DOHH2 (cell line): ENCODE results near the gene TUBA4A.
A peak's percentile ranks its signal among the peaks of the same experiment; 100 is the strongest.

Experiments used
- H3F3A ChIP-seq: fragments of 200-600 bp; sonication (generic), shearing (Covaris generic); 2 replicates; pipeline ENCODE4 v1.6.0; 2016; ENCODE audit warnings: antibody characterized with exemption, mild to moderate bottlenecking; ENCODE audit not compliant: control insufficient read depth, insufficient read depth
- H3K27ac ChIP-seq: fragments of 200-600 bp; sonication (generic); 2 replicates; pipeline ENCODE4 v1.5.1; 2014; ENCODE audit warnings: low read depth, mild to moderate bottlenecking, low read length, moderate library complexity
- H3K27me3 ChIP-seq: fragments of 200-600 bp; sonication (generic); 2 replicates; pipeline ENCODE4 v1.6.1; 2014; ENCODE audit warnings: mild to moderate bottlenecking, low read length, mixed read lengths; ENCODE audit not compliant: control insufficient read depth
- H3K36me3 ChIP-seq: fragments of 200-600 bp; sonication (generic); 2 replicates; pipeline ENCODE4 v1.6.1; 2014; ENCODE audit warnings: mild to moderate bottlenecking, low read length, moderate library complexity, mixed read lengths; ENCODE audit not compliant: control insufficient read depth
- H3K4me1 ChIP-seq: fragments of 200-600 bp; sonication (generic); 2 replicates; pipeline ENCODE4 v1.6.1; 2014; ENCODE audit warnings: mild to moderate bottlenecking, low read length, mixed read lengths; ENCODE audit not compliant: control insufficient read depth
- H3K4me2 ChIP-seq: fragments of 200-600 bp; sonication (generic); 2 replicates; pipeline ENCODE4 v1.6.0; 2014; ENCODE audit warnings: mild to moderate bottlenecking, low read length, moderate library complexity
- H3K4me3 ChIP-seq: fragments of 200-600 bp; sonication (generic); 2 replicates; pipeline ENCODE4 v1.5.1; 2014; ENCODE audit warnings: mild to moderate bottlenecking, low read length, mixed read lengths
- H3K79me2 ChIP-seq: fragments of 200-600 bp; sonication (generic); 2 replicates; pipeline ENCODE4 v1.6.1; 2014; ENCODE audit warnings: mild to moderate bottlenecking, low read length, mixed read lengths; ENCODE audit not compliant: control insufficient read depth
- H3K9me2 ChIP-seq: fragments of 200-600 bp; sonication (generic); replicated peaks from 2 replicates; pipeline ENCODE4 v1.6.1; 2014; ENCODE audit warnings: mild to moderate bottlenecking, low read length, mixed read lengths; ENCODE audit not compliant: control insufficient read depth
- H3K9me3 ChIP-seq: fragments of 200-600 bp; sonication (generic); 2 replicates; pipeline ENCODE4 v1.6.1; 2014; ENCODE audit warnings: antibody characterized with exemption, low read length, mixed read lengths; ENCODE audit not compliant: control insufficient read depth, insufficient read depth
- H4K20me1 ChIP-seq: fragments of 200-600 bp; sonication (generic); 2 replicates; pipeline ENCODE4 v1.6.0; 2014; ENCODE audit warnings: low read depth, mild to moderate bottlenecking, antibody characterized with exemption, low read length, moderate library complexity; ENCODE audit not compliant: control insufficient read depth, insufficient read depth
- EZH2phosphoT487 ChIP-seq: fragments of 200-600 bp; sonication (generic); IDR thresholded peaks from 2 replicates; pipeline ENCODE4 v1.6.1; 2017; ENCODE audit warnings: borderline replicate concordance, mild to moderate bottlenecking, antibody characterized with exemption, low read length, moderate library complexity, mixed read lengths
- TF ChIP-seq, protein P1 (sequence below): fragments of 200-600 bp; sonication (generic); IDR thresholded peaks from one replicate; pipeline ENCODE4 v1.5.1; 2014; ENCODE audit warnings: antibody characterized with exemption, mild to moderate bottlenecking, low read depth, low read length; ENCODE audit not compliant: poor library complexity, severe bottlenecking

TUBA4A gene

GRCh38 chr2:219249203-219249980 is 4.3 kb downstream of the TUBA4A start:
- Histone ChIP-seq H3K4me3 (peak overlapping the region; percentile 74), H3K4me2 (peak overlapping the region; percentile 97), H3K9me3 (no peaks in the 10 kb centered on the region), H3K9me2 (no peaks in the 10 kb centered on the region), H3F3A (peaks cover 18% of the 10 kb centered on the region), H3K79me2 (peaks cover 75% of the 10 kb centered on the region), H3K27me3 (no peaks in the 10 kb centered on the region; the same call in 1 of the 2 replicates), H3K36me3 (peaks cover 64% of the 10 kb centered on the region), H3K27ac (peak overlapping the region; percentile 98), H3K4me1 (peaks cover 81% of the 10 kb centered on the region), H4K20me1 (peaks cover 7% of the 10 kb centered on the region; the same call in 1 of the 2 replicates)
- no peak for TF ChIP-seq EZH2phosphoT487
- TF ChIP-seq, protein P1, sequence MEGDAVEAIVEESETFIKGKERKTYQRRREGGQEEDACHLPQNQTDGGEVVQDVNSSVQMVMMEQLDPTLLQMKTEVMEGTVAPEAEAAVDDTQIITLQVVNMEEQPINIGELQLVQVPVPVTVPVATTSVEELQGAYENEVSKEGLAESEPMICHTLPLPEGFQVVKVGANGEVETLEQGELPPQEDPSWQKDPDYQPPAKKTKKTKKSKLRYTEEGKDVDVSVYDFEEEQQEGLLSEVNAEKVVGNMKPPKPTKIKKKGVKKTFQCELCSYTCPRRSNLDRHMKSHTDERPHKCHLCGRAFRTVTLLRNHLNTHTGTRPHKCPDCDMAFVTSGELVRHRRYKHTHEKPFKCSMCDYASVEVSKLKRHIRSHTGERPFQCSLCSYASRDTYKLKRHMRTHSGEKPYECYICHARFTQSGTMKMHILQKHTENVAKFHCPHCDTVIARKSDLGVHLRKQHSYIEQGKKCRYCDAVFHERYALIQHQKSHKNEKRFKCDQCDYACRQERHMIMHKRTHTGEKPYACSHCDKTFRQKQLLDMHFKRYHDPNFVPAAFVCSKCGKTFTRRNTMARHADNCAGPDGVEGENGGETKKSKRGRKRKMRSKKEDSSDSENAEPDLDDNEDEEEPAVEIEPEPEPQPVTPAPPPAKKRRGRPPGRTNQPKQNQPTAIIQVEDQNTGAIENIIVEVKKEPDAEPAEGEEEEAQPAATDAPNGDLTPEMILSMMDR = no peak

GRCh38 chr2:219248845-219249202 is 4.9 kb downstream of the TUBA4A start:
- TF ChIP-seq EZH2phosphoT487 = no peak
- TF ChIP-seq, protein P1 = no peak
- no peaks in the 10 kb centered on the region for H3K9me2 ChIP-seq
- no peaks in the 10 kb centered on the region for H3K27me3 ChIP-seq
- peaks cover 18% of the 10 kb centered on the region for H3F3A ChIP-seq
- H3K4me1 ChIP-seq = peaks cover 78% of the 10 kb centered on the region
- H3K27ac ChIP-seq = peak overlapping the region; percentile 98
- no peaks in the 10 kb centered on the region for H3K9me3 ChIP-seq
- peaks cover 64% of the 10 kb centered on the region for H3K36me3 ChIP-seq
- peak overlapping the region; percentile 74 for H3K4me3 ChIP-seq
- H3K79me2 ChIP-seq = peaks cover 75% of the 10 kb centered on the region
- peaks cover 7% of the 10 kb centered on the region; the same call in 1 of the 2 replicates for H4K20me1 ChIP-seq
- peak overlapping the region; percentile 97 for H3K4me2 ChIP-seq

GRCh38 chr2:219247678-219248642 is 5.8 kb downstream of the TUBA4A start:
- H3F3A ChIP-seq = peaks cover 18% of the 10 kb centered on the region
- H4K20me1 ChIP-seq = peaks cover 7% of the 10 kb centered on the region; the same call in 1 of the 2 replicates
- peak overlapping the region; percentile 74 for H3K4me3 ChIP-seq
- peak overlapping the region; percentile 98 for H3K27ac ChIP-seq
- no peaks in the 10 kb centered on the region for H3K9me2 ChIP-seq
- no peaks in the 10 kb centered on the region for H3K9me3 ChIP-seq
- TF ChIP-seq, protein P1 = no peak
- no peak for TF ChIP-seq EZH2phosphoT487
- H3K4me1 ChIP-seq = peaks cover 78% of the 10 kb centered on the region
- no peaks in the 10 kb centered on the region for H3K27me3 ChIP-seq
- peaks cover 64% of the 10 kb centered on the region for H3K36me3 ChIP-seq
- peak overlapping the region; percentile 97 for H3K4me2 ChIP-seq
- H3K79me2 ChIP-seq = peaks cover 68% of the 10 kb centered on the region
